ENCODE data around the gene LYRM4.
A peak's percentile ranks its signal among the peaks of the same experiment; 100 is the strongest.

The LYRM4 gene

DNA sequence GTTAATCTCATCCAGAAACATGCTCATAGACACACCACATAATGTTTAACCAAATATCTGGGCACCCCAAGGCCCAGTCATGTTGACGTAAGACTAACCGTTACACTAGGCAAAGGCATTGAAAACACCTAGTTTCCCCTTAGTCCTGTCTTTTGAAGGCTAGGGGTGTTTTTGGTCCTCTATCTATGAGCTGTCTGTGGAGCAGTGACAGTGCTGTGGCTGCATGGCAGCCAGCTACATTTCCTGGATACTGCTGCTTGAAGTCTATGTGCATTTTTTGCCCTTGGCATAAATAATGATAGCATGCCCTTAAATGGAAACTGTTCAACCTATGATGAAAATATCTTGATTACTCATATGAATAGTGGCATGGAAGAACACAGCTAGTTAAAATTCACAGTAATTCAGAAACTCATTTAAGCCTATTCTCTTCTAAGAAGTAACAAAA, 19.2 kb upstream of the LYRM4 start:
- DNase-seq, result no peak

DNA sequence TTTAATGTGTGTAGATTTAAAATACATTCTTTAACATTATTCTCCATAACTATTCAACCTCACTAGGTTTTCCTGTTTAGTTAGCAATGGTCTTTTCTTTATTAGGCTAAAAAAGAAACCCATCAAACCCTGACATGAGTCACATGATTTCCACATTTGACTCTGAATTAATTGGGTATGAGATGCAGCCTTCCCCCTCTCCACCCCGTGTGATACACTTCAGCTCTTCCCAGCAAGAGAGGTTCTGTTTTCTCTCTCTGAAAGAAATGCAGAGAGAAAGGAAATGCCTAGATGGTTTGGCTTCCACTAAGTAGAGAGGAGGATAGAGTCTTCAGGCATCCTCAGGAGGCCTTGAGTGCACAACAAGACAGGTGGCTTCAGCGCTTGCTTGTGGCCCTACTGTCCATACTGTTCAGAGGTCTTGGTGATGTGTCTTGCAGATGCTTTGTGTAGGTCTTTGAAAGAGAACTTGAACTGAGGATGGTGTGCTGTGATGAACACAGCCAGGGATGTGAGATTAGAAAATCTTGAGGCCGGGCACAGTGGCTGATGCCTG, 17.9 kb upstream of the LYRM4 start:
- no peak for DNase-seq

DNA sequence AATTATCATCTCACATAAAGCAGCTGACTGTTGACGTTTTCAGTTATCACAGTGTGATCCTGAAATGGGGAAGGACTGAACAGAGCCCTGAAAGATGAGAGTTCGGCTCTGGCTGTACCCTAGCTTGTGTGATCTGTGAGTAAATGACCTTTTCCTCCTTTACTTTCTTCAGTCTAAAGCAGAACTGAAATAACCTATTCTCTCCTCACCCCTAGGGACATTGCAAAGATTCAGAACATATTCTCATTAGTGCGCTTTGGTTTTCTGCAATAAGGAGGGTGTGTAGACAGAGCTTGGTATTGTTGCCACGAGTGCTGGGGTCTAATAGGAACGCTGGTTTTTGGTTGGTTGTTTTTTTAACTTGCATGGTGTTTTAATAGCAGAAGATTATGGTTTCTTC, 17.3 kb upstream of the LYRM4 start:
- DNase-seq, result no peak

DNA sequence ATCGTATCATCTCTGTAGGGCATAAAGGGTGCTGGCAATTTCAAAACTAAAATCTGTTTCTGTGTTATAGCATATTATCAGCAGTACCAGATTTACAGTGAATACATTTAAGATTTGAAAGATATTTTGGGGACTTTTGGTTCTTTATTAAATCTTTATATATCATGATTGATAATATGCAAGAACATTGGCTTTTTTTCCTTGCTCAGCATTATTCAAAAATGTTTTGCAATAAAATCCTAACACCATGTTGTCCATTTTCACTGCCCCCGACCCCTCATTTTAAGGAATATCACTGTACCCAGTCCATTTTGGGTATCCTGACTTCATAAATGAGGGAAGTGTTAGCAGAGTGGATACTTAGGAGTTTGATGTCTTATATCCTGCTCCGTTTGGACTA, 16.8 kb upstream of the LYRM4 start:
- no peak for DNase-seq

DNA sequence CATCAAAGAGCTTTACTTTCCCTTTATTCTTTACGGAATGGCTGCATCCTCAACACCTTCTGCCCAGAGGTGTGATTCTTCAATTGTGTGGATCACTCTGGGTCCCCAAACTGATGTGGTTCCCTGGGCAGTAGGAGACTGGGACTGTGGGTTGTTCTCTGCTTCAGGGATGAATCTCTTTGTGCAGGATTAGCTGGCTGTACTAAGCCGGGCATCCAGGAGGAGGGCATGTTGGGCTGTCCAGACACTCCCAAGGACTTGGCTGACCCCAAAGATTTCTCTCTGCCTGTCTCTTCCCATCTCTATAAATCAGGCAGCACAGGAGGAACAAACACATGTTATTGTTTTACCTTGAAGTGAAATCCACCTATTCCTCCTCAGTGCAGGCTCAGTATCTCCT, 15.8 kb upstream of the LYRM4 start:
- no peak for DNase-seq

DNA sequence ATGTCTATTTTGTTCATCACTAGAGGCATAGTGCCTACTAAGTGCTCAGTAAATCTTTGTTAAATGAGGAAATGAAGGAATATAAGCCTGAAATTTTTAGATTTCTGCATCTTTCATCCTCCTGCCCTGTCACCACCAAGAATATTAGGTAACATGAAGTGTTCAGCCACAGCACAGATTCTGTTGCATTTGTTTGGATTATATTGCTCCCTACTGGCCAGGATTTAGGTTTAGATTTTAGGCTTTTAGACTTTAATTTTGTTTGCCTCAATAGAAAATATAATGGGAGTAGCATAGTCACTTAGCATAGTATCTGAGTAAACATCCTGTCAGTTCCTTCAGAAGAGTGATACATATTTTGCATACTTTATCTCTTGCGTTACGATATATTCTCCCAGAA, 14.7 kb upstream of the LYRM4 start:
- no peak for DNase-seq

DNA sequence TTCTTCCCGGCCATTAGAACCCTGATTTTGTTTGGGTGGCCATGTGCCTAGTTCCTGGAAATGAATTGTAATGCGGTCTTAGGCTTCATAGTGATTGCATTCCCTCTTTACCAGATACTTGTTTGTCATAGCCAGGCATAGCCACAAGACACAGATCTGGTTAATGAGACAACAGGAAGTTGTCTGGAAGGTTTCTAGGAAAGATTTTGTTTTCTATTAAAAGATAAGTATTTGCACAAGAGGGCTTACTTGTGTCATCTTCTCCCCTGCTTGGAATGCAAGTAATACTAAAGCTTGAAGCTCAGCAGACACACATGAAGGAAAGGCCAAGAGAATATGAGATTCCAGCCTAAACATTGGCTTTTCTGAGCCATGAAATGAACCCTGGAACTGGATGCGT, 13.5 kb upstream of the LYRM4 start:
- DNase-seq, result no peak

DNA sequence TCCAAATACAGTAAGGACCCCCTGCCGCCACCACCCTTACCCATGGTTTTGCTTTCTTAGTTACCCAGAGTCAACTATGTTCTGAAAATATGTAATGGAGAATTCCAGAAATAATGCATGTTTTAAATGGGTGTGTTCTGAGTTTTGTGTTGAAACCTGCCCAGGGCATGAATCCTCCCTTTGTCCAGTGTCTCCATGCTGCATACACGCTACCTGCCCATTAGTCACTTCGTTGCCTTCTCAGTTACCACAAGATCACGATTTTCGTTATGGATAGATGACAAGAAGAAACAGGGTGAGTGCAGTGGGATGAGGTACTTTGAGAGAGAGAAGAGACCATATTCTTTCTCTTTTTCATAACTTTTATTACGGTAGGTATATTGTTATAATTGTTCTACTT, 11.2 kb upstream of the LYRM4 start:
- no peak for DNase-seq

DNA sequence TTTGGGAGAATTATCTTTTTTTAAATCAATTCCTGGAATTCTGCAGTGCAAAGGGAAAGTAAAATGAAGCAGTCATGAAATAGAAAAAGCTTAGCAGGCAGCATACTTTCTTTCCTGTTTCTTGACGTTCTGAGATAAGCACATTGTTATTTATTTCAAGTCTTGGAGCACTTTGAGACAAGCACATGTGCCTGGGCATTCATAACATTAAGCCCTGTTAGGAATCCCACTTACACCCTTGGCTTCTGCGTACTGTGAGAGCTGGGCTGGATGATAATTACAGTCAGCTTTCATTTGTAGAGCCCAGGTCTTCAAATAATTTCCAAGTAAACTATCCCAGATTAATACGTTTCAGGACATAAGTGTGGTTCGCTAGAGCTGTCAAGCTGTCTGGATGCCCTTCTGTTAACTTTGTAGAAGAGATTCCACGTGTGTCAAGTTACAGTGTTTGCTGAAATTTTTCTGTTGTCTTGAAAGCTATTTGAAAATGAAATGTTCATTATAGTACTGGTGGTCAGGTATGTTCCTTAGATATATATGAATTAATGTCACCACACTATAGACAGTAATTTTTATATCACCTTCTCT, 9.4 kb upstream of the LYRM4 start:
- no peak for DNase-seq

DNA sequence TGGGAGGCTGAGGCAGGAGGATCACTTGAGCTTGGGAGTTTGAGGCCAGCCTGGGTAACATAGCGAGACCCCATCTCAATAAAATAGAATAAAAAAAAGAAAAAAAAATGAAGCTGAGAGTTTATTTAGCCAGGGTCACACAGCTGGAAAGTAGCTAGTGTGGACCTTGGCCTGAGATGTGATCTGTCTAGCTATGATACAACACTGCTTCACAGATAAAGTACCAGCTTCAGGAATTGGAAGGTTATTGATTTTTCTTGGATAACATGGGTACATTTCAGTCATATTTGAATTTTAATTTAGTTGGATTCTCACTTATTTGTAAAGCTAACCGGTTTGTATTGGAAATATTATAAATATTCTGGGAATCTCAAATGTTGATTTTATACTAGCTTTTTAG, 5.7 kb upstream of the LYRM4 start:
- no peak for DNase-seq

DNA sequence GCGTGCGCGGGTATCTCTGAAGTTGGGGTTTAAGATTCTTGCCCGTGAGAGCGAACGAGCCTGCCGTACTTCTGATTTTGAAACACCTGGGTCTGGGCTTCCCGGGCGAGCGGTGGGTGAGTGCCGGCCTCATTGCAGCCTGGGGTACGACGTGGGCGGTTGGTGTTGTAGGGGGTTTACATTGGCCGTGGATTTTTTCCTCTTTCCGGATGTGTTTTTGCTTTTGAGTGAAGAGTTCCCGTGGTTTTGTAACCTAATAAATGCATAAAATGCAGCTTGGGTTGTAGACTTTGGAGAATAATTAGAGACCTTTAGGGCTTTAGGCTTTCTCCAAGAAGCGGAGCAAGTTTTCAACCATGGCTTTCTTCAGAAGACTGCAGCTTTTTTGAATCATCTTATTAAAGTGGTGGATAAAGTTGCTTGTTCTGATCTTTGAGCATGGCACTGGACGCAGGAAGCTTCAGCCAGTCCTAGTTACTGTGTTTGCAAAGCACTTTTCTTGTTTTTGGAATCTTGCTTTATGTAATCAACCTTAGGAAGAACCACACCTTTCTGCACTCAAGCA, 877 bp upstream of the LYRM4 start:
- DNase-seq, result no peak

DNA sequence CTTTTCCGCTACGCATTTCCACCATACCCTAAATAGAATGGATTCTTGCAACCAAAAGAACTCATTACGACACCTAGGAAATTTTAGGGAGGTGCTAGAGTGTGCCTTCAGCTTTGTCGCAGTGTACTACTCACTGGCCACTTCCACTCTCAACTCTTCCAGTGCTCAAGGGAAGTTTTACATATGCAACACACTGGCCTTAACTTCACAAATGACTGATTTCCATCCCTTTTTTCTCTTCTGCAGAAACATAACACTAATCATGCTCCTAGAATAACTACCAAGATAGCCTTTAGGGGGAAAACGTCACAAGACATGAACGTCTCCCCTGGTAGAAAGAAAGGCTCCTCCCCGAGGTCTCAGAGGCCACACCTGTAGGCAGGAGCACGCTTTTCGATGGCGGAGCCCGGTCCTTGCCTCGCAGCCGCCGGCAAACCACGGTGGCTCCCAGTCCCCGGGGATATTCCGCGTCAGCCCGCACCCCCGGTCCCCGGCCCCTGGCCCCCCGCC, 584 bp downstream of the LYRM4 start:
- peak; percentile 41 for DNase-seq

DNA sequence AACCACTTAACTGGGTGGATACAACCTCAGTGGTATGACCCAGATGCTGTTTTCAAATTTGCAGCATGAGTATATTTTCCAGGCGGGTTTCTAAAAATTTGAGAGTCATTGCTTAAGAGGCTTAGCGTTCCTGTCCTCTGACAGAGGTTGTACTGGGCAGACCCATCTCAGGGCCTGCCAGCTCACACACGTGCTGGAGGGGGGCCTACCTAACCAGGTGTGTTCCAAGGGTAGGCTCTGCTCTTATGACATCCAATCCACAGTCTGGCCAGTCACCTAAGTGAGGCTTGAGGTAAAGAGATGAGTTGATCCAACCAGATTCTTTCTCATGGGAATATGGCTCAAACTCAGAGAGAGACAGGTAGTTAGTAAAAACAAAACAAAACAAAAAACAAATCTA, 1.3 kb downstream of the LYRM4 start:
- no peak for DNase-seq

DNA sequence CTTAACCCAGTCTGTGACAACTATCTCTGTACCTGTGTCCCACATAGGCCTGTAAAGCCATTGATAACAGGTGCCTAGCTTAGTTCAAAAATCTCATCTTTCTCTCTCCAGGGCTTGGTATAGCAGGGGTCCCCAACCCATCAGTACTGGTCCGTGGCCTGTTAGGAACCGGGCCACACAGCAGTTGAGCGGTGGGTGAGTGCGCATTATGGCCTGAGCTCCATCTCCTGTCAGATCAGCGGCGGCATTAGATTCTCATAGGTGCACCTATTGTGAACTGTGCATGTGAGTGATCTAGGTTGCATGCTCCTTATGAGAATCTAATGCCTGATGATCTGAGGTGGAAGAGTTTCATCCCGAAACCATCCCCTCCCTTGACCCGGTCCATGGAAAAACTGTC, 3.4 kb downstream of the LYRM4 start:
- no peak for DNase-seq

DNA sequence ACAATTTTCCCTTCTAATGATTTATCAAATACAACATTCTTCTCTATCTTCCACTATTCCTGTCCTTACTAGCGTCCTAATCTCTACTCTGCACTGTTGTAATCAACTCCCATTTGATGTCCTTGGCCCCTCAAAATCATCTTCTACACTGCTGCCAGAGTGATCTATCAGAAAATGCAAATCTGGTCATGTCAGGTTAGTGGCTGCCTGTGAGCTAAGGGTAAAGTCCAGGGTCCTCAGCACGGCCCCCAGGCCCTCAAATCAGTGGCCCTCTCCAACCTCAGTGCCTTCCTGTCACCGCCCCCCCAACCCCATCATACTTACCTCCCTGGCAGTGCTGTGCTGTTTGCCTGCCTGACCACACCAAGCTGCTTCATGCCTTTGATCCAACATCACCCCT, 3.8 kb downstream of the LYRM4 start:
- no peak for DNase-seq

DNA sequence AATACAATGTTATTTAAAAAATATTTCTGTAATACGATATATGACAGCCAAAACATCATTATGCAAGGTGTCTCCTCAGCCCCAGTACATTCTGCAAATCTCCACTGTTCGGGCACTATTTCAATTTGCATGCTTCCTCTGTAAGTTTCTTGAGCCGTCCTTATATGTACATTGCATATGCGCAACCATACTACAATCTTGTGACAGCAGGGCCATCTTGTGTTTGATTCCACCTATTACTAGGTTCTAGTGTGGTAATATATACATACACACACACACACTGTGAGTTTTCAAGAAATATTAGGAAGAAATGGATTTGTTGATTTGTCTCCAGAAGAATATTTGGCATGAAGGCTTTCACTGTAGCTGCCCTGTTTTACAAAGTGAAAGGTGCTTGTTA, 9.8 kb downstream of the LYRM4 start:
- DNase-seq, result no peak

DNA sequence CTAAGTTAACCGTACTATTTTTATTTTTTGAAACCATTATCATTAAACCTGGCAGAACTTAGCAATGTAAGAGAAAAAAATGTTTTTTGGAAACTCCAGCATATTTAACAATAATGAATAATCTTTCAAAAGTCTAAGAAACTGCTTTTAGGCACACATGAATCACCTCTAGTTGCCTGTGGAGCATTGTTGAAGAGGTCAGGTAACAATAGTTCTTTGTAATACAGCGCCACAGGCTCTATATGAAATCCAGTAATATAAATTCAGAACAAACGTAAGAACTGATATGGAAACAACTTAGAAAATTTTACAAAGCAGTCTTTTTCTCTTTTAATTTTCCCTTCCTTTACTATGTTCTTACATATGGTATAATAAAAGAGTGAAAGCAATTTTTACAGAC, 10.3 kb downstream of the LYRM4 start:
- no peak for DNase-seq

DNA sequence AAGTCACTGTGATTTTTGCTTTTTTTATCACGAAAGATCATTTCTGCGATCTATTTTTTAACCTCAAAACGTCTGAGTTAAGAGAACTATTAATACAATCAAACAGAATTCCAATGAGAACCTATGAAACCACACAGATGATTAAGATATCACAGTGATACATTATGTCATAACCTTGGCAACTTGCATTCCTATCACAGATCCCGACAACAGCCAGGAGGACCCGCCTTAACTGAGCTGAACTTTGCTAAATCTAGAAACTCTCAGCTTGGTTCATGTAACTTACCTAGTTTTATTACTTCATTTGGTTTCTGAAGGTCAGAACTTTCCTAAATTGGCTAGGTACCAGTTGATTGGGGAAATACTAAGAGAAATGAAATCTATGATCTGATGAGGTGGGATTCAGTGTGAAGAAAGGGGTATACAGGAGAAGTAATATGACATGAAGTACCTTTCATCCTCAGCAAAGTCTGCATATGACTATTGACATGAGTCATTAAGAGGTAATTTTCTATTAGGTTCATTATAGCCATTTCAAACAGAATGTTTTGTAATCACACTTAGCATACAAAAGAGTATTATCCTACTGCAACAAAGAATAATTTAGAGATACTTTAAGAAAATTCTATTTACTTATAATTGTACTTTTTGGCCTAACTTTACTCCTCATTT, 11.2 kb downstream of the LYRM4 start:
- DNase-seq, result no peak

DNA sequence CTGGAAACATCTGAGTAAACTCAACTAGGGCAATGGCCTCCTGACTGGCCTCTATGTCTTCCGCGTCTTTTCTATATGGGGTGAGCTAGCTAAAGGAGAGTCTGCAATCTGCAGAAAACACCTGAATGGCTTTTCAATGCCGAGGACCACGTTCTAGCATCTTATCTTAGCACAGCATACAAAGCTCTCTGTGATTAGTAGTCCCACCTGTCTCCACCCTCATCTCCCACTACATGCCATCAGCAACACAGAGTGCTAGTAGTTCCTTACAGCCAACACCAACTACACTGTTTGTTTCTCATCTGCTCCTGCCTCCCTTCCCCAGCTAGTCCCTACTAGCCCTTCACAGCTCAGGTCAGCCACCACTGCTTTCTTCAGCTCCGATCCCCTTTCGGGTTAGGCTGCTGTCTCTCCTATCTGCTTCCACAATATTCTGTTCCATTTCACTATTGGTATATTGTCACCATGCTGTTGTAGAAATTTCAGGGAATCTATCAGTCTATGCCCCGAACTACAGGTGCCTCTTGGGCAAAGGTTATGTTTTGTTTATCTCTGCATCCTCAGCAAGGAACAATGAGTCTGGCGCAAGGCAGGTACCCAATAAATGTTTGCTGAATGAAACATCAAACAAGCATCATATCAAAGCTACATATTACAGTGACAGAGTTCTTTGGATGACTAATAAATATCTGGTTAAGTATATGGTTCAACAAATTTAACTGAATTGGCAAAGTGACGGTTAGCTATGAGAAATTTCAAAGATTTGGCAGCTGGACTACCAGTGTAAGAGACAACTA, 12.2 kb downstream of the LYRM4 start:
- DNase-seq, result no peak

DNA sequence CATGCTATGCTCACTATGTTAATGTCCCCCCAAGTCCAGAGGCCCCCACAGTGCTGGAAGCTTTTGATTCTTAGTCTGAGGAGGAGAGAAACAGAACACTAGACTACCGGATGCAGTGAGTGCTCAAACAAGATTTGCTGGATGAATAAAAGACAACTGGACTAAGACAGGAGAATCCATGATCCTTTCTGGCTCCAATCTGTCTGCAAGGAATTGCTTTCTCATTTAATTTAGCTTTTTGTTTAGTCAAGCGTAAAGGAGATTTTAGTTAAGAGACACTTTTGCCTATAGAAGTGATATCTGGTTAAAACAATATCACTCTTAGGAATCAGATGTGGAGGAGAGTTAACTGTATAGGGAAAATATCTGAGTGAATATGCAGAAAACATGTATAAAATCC, 13.5 kb downstream of the LYRM4 start:
- no peak for DNase-seq

DNA sequence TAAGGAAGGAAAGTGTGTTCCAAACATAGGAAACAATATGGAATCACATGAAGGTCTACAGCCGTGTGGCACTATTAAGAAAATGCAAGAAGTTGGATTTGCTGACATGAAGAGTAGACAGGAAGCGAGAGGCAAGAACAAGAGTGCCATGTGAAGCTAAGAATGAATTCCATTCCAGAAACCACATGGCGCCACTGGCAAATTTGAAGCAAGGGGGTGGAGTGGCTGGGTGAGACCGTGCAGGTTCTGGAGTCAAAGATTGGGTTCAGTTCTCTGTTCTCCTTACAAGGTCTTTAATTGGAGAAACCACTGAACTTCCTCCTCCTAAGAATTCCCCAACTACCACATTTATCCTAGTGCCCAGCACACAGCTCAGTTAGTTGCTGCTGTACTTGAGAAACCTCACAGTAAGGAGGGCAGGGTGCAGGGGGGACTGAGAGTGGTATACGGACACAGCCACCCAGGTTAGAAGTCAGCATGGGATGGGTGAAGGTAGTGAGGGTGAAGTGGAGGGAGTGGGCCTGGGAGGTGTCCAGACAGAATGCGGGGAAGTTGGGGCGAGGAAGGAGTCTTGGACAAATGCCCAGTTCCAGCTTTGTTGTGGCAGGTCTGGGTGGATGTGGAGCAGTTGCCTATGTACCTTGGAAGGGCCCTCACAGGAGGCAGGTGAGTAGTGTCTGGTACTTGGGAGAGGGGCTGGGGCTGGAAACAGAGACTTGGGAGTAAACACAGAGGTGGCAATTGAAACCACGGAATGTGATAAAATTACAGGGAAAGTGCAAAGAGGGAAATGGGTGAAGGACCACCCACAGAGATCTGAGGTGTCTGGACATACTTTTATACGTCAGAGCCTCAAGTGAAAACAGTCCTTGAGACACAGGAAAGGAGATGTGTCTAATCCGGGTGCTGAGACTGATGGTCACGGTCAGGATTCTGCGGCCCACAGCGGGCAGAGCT, 14.3 kb downstream of the LYRM4 start:
- DNase-seq, result no peak

DNA sequence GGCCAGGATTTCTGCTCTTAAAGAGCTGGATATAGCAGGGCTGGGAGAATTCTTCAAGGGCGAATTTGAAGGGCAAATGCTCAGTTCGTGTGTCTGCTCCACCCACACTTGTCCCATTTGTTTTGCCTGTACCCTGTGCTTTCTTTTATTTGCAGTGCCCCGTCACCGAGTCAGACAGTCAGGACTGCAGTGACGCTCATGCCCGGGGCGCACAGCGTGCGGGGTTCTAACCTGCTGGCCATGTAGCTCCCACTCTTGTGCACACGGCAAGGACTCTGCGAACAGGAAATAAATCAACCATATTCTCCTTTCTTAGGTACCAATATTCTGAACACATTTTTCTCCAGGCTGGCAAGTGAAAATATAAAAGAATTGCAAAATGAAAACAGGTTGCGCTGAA, 17.7 kb downstream of the LYRM4 start:
- DNase-seq, result no peak

Measured in SIG-M5 (cell line).